Measurements from ENCODE around the gene CEACAM7. TPM values are rescaled to one million over a fixed set of nuclear protein-coding genes. Genes with fewer than 3 reads are reported as not detected.

CEACAM7 gene
- total RNA-seq, 4 donors from 2014 or later, result 3.7 to 7.8 (median 5.0) TPM

DNA sequence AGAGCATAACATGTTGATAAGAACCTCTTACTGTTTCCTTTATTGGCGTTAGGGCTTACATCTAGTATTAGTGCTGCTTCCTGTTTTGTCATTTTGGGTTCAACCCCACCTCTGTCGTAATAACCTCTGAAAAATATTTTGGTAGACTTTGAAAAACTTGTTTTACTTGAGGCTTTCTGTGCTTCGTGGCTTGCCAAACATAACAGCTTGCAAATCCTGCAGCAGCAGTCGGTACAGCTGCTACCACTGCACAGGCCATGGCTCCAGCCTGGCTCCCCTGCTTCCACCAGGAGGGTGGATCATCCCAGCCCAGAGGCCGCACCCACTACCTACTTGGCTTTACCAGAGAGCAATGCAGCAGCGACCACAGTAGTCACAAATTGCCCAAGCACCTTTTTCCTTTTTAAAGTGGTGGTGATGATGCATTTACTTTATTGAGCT, 49.4 kb downstream of the CEACAM7 start:
- no peak for TF ChIP-seq POLR2A (IDR thresholded peaks at IDR 0.05)
- TF ChIP-seq, protein P1, sequence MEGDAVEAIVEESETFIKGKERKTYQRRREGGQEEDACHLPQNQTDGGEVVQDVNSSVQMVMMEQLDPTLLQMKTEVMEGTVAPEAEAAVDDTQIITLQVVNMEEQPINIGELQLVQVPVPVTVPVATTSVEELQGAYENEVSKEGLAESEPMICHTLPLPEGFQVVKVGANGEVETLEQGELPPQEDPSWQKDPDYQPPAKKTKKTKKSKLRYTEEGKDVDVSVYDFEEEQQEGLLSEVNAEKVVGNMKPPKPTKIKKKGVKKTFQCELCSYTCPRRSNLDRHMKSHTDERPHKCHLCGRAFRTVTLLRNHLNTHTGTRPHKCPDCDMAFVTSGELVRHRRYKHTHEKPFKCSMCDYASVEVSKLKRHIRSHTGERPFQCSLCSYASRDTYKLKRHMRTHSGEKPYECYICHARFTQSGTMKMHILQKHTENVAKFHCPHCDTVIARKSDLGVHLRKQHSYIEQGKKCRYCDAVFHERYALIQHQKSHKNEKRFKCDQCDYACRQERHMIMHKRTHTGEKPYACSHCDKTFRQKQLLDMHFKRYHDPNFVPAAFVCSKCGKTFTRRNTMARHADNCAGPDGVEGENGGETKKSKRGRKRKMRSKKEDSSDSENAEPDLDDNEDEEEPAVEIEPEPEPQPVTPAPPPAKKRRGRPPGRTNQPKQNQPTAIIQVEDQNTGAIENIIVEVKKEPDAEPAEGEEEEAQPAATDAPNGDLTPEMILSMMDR (IDR thresholded peaks at IDR 0.05), result no peak
- 47 to 48% methylated on average over 6 of the region's 6 CpGs for WGBS, 2 donors
- intact Hi-C loops (cut with DNase I; ENCODE audit: low total_unique reads), result no loop called here
- DNase-seq (ENCODE audit: low spot score in 2 of 2), result no peak
- no peak overlapping the region for H3K4me3 ChIP-seq (ENCODE audit: low read depth, poor library complexity, severe bottlenecking)

DNA sequence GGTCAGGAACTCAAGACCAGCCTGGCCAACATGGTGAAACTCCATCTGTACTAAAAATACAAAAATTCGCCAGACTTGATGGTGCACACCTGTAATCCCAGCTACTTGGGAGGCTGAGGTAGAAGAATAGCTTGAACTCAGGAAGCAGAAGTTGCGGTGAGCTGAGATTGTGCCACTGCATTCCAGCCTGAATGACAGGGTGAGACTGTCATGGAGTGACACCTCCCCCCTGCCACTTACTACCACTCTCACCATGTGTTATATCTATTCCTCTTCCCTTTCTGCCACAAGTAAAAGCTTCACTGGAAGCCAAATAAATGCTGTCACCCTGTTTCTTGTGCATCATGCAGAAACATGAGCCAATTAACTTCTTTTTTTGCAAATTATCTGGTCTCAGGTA, 50.6 kb downstream of the CEACAM7 start:
- DNase-seq (ENCODE audit: low spot score in 2 of 2), result no peak
- intact Hi-C loops (cut with DNase I; ENCODE audit: low total_unique reads), result no loop called here
- WGBS, 2 donors, result 55 to 57% methylated on average over 2 of the region's 2 CpGs
- no peak overlapping the region for H3K4me3 ChIP-seq (ENCODE audit: low read depth, poor library complexity, severe bottlenecking)
- no peak for TF ChIP-seq POLR2A (IDR thresholded peaks at IDR 0.05)
- TF ChIP-seq, protein P1 (IDR thresholded peaks at IDR 0.05), result no peak

DNA sequence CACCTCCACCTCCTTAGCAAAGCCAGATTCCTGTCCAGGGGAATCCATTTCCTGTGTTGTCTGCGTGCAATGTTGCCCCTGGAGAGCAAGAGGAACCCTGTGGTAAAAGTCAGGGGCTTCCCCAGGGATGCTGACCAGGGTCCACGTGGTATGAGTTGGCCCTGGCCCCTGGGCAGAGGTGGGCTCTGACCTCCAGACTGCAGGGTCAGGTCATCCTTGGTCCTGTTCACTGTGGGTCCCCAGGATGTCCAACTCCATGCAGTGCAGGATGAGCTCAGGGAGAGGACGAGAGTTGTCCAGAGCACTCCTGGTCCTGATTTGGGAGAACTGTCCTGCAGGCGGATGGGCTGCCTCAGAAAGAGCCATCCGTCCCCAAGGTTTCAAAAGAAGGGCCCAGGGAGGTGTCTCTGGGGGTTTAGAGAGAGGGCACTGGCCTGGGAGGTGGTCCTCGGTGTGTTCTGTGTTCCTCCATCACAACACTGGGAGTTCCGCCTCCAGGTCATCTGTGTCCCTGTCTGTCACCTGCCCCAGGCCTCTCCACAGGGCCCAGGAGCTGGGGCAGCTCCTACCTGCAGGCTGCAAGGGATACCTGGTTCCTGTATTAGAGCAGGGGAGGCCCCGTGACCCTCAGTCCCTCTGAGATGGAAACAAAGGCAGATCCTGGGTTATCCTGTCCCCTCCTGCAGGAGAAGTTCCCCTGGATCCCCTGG, 59.9 kb downstream of the CEACAM7 start:
- intact Hi-C loops (cut with DNase I; ENCODE audit: low total_unique reads), result no loop called here
- 66 to 70% methylated on average over 8 of the region's 8 CpGs for WGBS, 2 donors
- no peak overlapping the region for H3K4me3 ChIP-seq (ENCODE audit: low read depth, poor library complexity, severe bottlenecking)
- TF ChIP-seq POLR2A (IDR thresholded peaks at IDR 0.05), result no peak
- TF ChIP-seq, protein P1 (IDR thresholded peaks at IDR 0.05), result no peak
- no peak for DNase-seq (ENCODE audit: low spot score in 2 of 2)

DNA sequence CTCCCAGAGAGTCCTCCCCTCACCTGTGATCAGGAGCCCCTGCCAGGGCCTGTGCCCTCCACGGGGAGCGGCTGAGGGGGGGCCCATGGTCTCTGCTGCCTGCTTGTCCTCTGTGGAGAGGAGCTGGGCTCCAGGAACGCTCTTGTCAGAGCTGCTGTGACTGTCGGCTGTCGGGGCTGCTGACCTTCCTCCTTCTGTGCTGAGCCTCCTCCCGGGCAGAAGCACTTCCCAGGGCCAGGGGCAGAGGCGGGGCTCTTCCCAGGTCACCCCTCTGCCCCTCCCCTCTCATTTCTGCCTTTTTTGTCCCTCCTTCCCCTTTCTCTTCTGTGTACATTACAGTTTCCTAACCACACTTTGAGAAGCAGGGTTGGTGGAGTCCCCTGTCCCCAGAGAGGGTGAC, 61.2 kb downstream of the CEACAM7 start, which contains the start of gene CEACAM4:
CEACAM4 (minus strand) TSS at position 198 of the 400 bp plus-strand sequence; CDS start at position 87, 111 bp downstream.
- DNase-seq (ENCODE audit: low spot score in 2 of 2), result peak in 1 of 2 donors; percentile 15
- intact Hi-C loops (cut with DNase I; ENCODE audit: low total_unique reads), result no loop called here
- H3K4me3 ChIP-seq (ENCODE audit: low read depth, poor library complexity, severe bottlenecking), result no peak within 1 kb of the TSS
- TF ChIP-seq POLR2A (IDR thresholded peaks at IDR 0.05), result no peak
- TF ChIP-seq, protein P1 (IDR thresholded peaks at IDR 0.05), result no peak
- 32 to 44% methylated on average over 7 of the region's 7 CpGs for WGBS, 2 donors

DNA sequence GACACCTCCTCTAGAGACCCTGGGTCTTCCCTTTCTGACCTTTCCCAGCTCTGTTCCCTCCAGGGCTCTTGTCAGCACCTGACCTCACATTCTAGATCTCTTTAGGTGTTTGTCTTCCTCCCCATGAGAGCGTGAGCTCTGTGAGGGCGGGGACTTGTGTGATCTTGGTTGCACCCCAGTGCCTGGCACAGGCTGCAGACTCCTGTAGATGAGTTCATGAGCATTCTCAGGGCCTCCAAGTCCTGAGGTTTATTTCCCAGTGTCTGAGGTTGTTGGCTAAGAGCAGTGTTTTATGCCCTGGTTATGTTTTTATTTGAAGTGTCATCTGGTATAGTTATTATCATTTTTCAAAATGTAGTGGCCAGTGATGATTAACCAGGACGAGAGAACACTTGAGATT, 61.8 kb downstream of the CEACAM7 start:
- whole genome bisulfite sequencing, 2 donors, result 48 to 55% methylated on average over 3 of the region's 3 CpGs

More for the DNA sequence above, 61.8 kb downstream of the CEACAM7 start:
- intact Hi-C loops (cut with DNase I; ENCODE audit: low total_unique reads), result no loop called here
- H3K4me3 ChIP-seq (ENCODE audit: low read depth, poor library complexity, severe bottlenecking), result no peak overlapping the region
- DNase-seq (ENCODE audit: low spot score in 2 of 2), result peak in 1 of 2 donors; percentile 4
- no peak for TF ChIP-seq POLR2A (IDR thresholded peaks at IDR 0.05)
- TF ChIP-seq, protein P1 (IDR thresholded peaks at IDR 0.05), result no peak
